ENCODE results near the gene PTPN4. TPM values are rescaled to one million over a fixed set of nuclear protein-coding genes. Genes with fewer than 3 reads are reported as not detected.

Gene PTPN4
- total and polyA plus RNA-seq, 10 of the 15 experiments (the other 5 are each of a cell fraction or from before 2014, with no cell fraction given): 5.0 to 29.7 (median 23.7) TPM

DNA sequence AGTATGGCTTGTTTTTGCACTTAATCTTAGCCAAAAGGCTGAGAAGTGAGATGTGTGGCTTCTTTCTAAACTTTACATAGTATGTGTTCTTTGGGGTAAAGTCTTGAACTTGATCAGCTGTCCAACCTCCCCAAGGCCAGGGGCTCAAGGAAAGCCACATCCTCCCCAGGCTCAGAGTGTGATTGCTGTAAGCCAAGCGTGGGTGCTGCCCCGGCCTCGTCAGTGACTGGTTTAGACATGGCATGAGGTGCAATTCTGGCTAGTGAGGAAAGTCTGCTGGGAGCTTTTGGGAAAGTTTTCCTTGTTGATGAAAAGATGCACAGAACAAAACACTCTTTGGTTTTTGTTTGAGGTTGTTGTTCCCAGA lies 40.5 kb upstream of the PTPN4 start:
- Histone ChIP-seq H3K27ac (ENCODE audit: control insufficient read depth, insufficient read depth) (no peak overlapping the region), H3K9me3 (replicated peaks; ENCODE audit: control insufficient read depth, insufficient read depth, low read length) (no peaks in the 10 kb centered on the region; the same call in 2 of the 3 replicates), H3K79me2 (ENCODE audit: control insufficient read depth, insufficient read depth, low read length) (no peaks in the 10 kb centered on the region), H3K4me2 (ENCODE audit: control insufficient read depth, insufficient read depth) (no peak overlapping the region), H3K27me3 (replicated peaks in 1 of 2; ENCODE audit: control insufficient read depth in 2 of 2, insufficient read depth in 2 of 2, low read length in 1 of 2) (peaks cover 0 to 2% of the 10 kb centered on the region in 2 experiments; a peak in 2 of 4 replicates), H4K20me1 (ENCODE audit: control insufficient read depth, insufficient read depth) (no peaks in the 10 kb centered on the region), H3K4me3 (no peak overlapping the region), H3K9ac (ENCODE audit: control insufficient read depth, insufficient read depth, low read length) (no peak overlapping the region), H2AFZ (ENCODE audit: control insufficient read depth, low read depth, low read length) (no peak overlapping the region), H3K4me1 (ENCODE audit: control insufficient read depth, insufficient read depth, low read length) (no peaks in the 10 kb centered on the region), H3K36me3 (ENCODE audit: control insufficient read depth in 2 of 2, insufficient read depth in 2 of 2, low read length in 1 of 2) (no peaks in the 10 kb centered on the region)
- ChIA-PET POLR2A (no interaction called here), SMC1A (ENCODE audit: uncharacterized antibody, unreplicated experiment) (interaction anchor here (0.9 to 1.2 kb wide), 2 partner anchors 79 to 457 kb away, joined by 4 read pairs; no protein-coding TSS in a partner anchor), CTCF (interaction anchor here (1.0 kb wide), 1 partner anchor 18 kb away, joined by 3 read pairs; no protein-coding TSS in a partner anchor), RAD21 (ENCODE audit: unreplicated experiment) (no interaction called here)
- TF ChIP-seq MYC (IDR thresholded peaks at IDR 0.05; ENCODE audit: insufficient read depth, insufficient read length, insufficient replicate concordance, low read length, severe bottlenecking) (no peak), PML (IDR thresholded peaks at IDR 0.05; ENCODE audit: low read length) (no peak), RBBP5 (conservative IDR thresholded peaks at IDR 0.05) (no peak), EED (IDR thresholded peaks at IDR 0.05; ENCODE audit: low read depth) (no peak), ATF7 (IDR thresholded peaks at IDR 0.05; ENCODE audit: low read depth) (no peak), TCF12 (IDR thresholded peaks at IDR 0.05; ENCODE audit: low read depth, low read length) (no peak), POLR2AphosphoS5 (IDR thresholded peaks at IDR 0.05; ENCODE audit: low read length) (no peak), NR2C2 (IDR thresholded peaks at IDR 0.05; ENCODE audit: borderline replicate concordance, control insufficient read depth, insufficient read length, low read depth) (no peak), KAT2A (conservative IDR thresholded peaks at IDR 0.05; ENCODE audit: control insufficient read depth, low read depth, low read length) (no peak), CHD4 (IDR thresholded peaks at IDR 0.05) (no peak), MXI1 (IDR thresholded peaks at IDR 0.05; ENCODE audit: low read depth, low read length) (no peak), NFYB (IDR thresholded peaks at IDR 0.05; ENCODE audit: insufficient read depth, low read depth, low read length) (no peak), SP1 (IDR thresholded peaks at IDR 0.05; ENCODE audit: low read depth, low read length) (no peak)
- TF ChIP-seq, protein P1, sequence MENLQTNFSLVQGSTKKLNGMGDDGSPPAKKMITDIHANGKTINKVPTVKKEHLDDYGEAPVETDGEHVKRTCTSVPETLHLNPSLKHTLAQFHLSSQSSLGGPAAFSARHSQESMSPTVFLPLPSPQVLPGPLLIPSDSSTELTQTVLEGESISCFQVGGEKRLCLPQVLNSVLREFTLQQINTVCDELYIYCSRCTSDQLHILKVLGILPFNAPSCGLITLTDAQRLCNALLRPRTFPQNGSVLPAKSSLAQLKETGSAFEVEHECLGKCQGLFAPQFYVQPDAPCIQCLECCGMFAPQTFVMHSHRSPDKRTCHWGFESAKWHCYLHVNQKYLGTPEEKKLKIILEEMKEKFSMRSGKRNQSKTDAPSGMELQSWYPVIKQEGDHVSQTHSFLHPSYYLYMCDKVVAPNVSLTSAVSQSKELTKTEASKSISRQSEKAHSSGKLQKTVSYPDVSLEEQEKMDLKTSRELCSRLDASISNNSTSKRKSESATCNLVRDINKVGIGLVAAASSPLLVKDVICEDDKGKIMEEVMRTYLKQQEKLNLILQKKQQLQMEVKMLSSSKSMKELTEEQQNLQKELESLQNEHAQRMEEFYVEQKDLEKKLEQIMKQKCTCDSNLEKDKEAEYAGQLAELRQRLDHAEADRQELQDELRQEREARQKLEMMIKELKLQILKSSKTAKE (IDR thresholded peaks at IDR 0.05; ENCODE audit: low read depth, poor library complexity, severe bottlenecking): no peak
- TF ChIP-seq, protein P2, sequence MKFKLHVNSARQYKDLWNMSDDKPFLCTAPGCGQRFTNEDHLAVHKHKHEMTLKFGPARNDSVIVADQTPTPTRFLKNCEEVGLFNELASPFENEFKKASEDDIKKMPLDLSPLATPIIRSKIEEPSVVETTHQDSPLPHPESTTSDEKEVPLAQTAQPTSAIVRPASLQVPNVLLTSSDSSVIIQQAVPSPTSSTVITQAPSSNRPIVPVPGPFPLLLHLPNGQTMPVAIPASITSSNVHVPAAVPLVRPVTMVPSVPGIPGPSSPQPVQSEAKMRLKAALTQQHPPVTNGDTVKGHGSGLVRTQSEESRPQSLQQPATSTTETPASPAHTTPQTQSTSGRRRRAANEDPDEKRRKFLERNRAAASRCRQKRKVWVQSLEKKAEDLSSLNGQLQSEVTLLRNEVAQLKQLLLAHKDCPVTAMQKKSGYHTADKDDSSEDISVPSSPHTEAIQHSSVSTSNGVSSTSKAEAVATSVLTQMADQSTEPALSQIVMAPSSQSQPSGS (IDR thresholded peaks at IDR 0.05; ENCODE audit: low read length): no peak
- TF ChIP-seq, protein P3, sequence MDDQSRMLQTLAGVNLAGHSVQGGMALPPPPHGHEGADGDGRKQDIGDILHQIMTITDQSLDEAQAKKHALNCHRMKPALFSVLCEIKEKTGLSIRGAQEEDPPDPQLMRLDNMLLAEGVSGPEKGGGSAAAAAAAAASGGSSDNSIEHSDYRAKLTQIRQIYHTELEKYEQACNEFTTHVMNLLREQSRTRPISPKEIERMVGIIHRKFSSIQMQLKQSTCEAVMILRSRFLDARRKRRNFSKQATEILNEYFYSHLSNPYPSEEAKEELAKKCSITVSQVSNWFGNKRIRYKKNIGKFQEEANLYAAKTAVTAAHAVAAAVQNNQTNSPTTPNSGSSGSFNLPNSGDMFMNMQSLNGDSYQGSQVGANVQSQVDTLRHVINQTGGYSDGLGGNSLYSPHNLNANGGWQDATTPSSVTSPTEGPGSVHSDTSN (IDR thresholded peaks at IDR 0.05; ENCODE audit: insufficient replicate concordance, low read depth, low read length): no peak
- intact Hi-C loops (cut with micrococcal nuclease; ENCODE audit: unreplicated experiment): no loop called here
- no peak for ATAC-seq
- DNase-seq (ENCODE audit: low read depth, low spot score): no peak
- FAIRE-seq: no peak
- BruUV-seq (replicated peaks): no TSS peak
- in situ Hi-C loops (cut with MboI): no loop called here
- WGBS (ENCODE audit: insufficient coverage, insufficient replicate concordance, low lambda C conversion rate, missing lambda C conversion rate): 31% methylated on average over 3 of the region's 3 CpGs

Data from GM12878 (cell line).